Measurements from ENCODE around the gene PRKN.

- TF ChIP-seq, protein P1, sequence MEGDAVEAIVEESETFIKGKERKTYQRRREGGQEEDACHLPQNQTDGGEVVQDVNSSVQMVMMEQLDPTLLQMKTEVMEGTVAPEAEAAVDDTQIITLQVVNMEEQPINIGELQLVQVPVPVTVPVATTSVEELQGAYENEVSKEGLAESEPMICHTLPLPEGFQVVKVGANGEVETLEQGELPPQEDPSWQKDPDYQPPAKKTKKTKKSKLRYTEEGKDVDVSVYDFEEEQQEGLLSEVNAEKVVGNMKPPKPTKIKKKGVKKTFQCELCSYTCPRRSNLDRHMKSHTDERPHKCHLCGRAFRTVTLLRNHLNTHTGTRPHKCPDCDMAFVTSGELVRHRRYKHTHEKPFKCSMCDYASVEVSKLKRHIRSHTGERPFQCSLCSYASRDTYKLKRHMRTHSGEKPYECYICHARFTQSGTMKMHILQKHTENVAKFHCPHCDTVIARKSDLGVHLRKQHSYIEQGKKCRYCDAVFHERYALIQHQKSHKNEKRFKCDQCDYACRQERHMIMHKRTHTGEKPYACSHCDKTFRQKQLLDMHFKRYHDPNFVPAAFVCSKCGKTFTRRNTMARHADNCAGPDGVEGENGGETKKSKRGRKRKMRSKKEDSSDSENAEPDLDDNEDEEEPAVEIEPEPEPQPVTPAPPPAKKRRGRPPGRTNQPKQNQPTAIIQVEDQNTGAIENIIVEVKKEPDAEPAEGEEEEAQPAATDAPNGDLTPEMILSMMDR (conservative IDR thresholded peaks at IDR 0.05), result no peak
- TF ChIP-seq EZH2 (IDR thresholded peaks at IDR 0.05; ENCODE audit: low read depth), result no peak
Measured at GRCh38 chr6:161722394-161722793, 1005.2 kb downstream of the PRKN start.
